ENCODE results near the gene SGCD.

SGCD gene

DNA sequence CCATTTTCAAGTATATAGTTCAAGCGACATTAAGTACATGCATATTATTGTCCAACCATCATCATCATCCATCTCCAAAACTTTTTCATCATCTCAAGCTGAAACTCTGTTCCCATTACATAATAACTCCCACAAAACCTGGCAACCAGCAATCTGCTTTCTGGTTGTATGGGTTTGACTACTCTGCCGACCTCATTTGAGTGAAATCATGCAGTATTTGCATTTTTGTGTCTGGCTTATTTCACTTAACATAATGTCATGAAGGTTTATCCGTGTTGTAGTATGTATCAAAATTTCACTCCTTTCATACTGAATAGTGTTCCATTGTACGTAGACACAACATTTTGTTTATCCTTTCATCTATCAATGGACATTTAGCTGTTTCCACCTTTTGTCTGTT, 74.8 kb downstream of the SGCD start:
- DNase-seq (ENCODE audit: low spot score): no peak

GRCh38 chr5:156402387-156402921, 75.5 kb downstream of the SGCD start:
- DNase-seq (ENCODE audit: low spot score): peak; percentile 72

GRCh38 chr5:156405988-156406387, 79.0 kb downstream of the SGCD start:
- no peak for DNase-seq (ENCODE audit: low spot score)

- no peak for DNase-seq (ENCODE audit: low spot score)
These were observed 80.3 kb downstream of the SGCD start for GRCh38 chr5:156407251-156407650.

GRCh38 chr5:156409834-156410233, 82.9 kb downstream of the SGCD start:
- no peak for DNase-seq (ENCODE audit: low spot score)

DNA sequence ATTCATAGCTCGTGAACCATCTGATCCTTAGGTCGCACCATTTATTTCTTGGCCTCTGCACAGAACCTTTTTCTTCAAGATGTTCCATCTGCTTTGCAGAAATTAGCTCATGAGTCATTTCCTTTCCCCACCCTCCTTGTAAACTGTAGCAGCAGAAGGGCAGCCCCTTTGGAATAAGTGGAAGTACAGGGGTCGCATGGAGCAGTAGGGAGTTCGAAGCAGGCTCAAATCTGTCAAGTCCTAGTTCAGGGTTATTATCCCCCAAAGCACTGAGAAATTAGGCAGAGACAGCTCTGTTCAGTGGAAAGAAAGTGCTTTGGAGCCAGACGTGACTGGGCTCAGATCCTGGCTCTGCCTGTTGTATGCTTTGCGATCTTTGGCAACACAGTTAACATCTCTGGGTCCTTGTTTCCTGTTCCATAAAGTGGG, 84.2 kb downstream of the SGCD start:
- DNase-seq (ENCODE audit: low spot score): no peak

GRCh38 chr5:156411957-156412356, 85.0 kb downstream of the SGCD start:
- no peak for DNase-seq (ENCODE audit: low spot score)

- no peak for DNase-seq (ENCODE audit: low spot score)
These were observed 87.4 kb downstream of the SGCD start for GRCh38 chr5:156414391-156414790.

GRCh38 chr5:156419661-156420060, 92.7 kb downstream of the SGCD start:
- no peak for DNase-seq (ENCODE audit: low spot score)

DNA sequence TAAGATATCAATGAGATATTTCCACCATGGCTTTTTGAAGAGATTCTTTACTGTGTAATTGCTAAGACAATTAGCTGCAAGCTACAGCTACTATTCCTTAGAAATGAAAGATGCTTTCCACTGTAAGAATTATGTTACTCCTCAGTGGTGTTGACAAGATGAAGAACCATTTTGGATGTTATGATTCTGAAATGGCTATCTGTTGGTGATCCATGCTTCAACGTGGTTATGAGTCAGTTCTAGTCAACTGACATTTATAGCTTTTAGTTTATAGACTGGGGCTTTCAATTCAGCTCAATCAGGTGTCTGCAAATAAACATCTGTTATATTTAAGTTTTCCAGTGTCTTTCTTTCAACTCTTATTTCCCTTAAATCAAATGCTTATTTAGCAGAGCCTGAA, 93.7 kb downstream of the SGCD start:
- DNase-seq (ENCODE audit: low spot score): no peak

GRCh38 chr5:156421798-156422197, 94.8 kb downstream of the SGCD start:
- DNase-seq (ENCODE audit: low spot score): no peak

DNA sequence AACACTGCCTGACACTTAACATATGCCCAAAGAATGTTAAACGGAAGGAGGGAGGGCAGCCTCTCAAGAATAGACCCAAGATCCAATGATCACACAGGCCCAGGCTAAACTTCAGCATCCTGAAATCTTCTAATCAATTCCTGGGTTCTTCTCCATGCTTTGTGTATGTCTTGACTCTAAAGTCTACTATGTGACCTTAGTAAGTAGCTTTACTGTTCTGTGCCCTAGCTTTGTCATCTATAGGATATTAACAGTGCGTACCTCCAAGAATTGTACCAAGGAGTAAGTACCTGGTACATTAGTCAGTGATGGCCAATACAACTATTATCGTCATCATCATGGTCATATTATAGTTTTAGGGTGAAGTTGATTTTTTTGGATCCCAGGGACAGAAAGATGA, 96.6 kb downstream of the SGCD start:
- DNase-seq (ENCODE audit: low spot score): no peak

- no peak for DNase-seq (ENCODE audit: low spot score)
These were observed 100.4 kb downstream of the SGCD start for GRCh38 chr5:156427315-156427714.

DNA sequence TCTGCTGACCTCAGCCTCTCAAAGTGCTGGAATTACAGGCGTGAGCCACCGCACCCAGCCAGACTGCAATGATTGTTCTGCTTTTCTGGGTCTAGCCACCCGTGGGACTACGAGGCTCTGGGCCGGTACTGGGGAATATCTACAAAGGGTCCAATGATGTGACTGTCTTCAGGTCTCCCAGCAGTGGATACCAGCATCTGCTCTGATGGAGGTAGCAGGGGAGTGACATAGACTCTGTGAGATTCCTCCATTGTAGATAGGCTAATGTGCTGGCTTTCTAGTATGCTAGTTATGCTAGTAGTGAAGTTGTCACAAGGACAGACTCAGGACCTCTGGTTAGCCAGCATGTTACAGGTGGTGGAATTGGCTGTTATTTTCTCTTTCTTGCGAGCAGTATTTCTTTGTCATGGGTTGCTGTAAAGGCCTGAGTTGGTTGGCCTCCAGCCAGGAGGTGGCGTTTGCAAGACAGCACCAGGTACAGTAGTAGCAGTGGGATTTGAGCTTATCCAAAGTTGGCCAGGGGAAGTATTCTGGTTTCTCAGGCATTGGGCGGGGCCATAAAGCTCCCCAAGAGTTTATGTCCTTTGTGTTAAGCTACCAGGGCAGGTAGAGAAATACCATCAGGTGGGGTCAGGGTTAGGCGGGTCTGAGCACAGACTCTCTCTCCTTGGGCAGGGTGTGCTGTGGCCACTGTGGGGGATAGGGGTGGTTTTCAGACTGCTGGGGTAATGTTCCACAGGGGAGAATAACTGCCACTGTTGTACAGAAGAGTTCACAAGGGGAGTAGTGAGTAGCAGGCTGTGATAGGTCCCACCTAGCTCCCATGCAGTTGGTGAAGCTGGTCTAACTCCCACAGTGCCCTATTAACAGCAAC, 105.2 kb downstream of the SGCD start:
- DNase-seq (ENCODE audit: low spot score): no peak

DNA sequence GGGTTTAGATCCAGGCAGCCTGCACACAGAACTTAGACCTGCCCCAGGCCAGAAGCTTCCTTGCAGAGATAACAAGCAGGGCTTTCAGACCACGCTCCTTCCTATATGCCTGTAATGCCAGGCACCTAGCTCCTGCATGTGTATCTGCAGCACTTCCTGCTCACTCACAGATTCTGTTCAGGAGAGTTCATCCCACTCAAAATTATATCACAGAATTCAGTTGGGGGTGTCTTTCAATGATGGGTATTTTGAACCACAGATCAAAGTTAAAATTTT, 105.8 kb downstream of the SGCD start:
- DNase-seq (ENCODE audit: low spot score): no peak

DNA sequence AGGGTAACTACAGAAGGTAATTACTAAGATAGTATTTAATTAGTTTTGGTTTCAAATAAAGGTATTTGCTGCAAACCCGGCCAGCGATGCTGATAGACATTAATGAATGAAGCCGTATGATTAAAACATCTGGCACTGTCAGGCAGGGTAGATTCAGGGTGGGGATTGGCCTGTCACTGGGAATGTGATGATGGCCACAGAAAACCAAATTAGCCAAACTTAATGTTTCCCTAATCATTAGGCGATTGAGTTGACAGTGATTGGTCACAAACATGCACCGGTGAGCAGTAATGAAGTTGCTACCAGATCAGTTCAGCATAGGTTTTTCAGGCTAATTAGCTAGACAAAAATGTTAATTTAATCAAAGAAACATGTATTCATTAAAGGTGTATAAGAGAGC, 107.5 kb downstream of the SGCD start:
- DNase-seq (ENCODE audit: low spot score): no peak

- no peak for DNase-seq (ENCODE audit: low spot score)
These were observed 108.1 kb downstream of the SGCD start for GRCh38 chr5:156435101-156435500.

GRCh38 chr5:156438076-156438475, 111.1 kb downstream of the SGCD start:
- no peak for DNase-seq (ENCODE audit: low spot score)

GRCh38 chr5:156444753-156445291, 117.9 kb downstream of the SGCD start:
- no peak for DNase-seq (ENCODE audit: low spot score)

GRCh38 chr5:156446526-156446925, 119.6 kb downstream of the SGCD start:
- DNase-seq (ENCODE audit: low spot score): no peak

- no peak for DNase-seq (ENCODE audit: low spot score)
These were observed 123.8 kb downstream of the SGCD start for GRCh38 chr5:156450778-156451177.

GRCh38 chr5:156451505-156451904, 124.5 kb downstream of the SGCD start:
- DNase-seq (ENCODE audit: low spot score): no peak

GRCh38 chr5:156456857-156457256, 129.9 kb downstream of the SGCD start:
- no peak for DNase-seq (ENCODE audit: low spot score)
